GM23338 (cell line): ENCODE data around the gene WFDC10B.

ENCODE experiments used
- CREB1 ChIP-seq: fragments of 250-450 bp; sonication (Bioruptor Pico); IDR thresholded peaks from 2 replicates; pipeline ENCODE4 v1.5.0; 2020; ENCODE audit warnings: low read depth, mild to moderate bottlenecking, moderate library complexity
- CTCF ChIP-seq, 2 experiments: fragments of 200-600 bp in 1 of 2; sonication (generic) in 1 of 2; conservative IDR thresholded peaks; 2 replicates each; pipeline versions ENCODE4 v1.5.1 to v1.6.1; 2016 to 2017; ENCODE audit warnings: antibody characterized with exemption in 2 of 2, low read depth in 2 of 2, mild to moderate bottlenecking in 2 of 2, moderate library complexity in 1 of 2
- JUNB ChIP-seq: IDR thresholded peaks from one replicate; pipeline ENCODE4 v1.6.1; 2016; ENCODE audit warnings: antibody characterized with exemption; ENCODE audit not compliant: unreplicated experiment
- POLR2AphosphoS5 ChIP-seq: IDR thresholded peaks from 2 replicates; pipeline ENCODE4 v1.6.1; 2016; ENCODE audit warnings: antibody characterized with exemption, low read depth

- no peak for TF ChIP-seq CTCF (conservative IDR thresholded peaks at IDR 0.05; ENCODE audit: low read depth in 2 of 2)
- no peak for TF ChIP-seq CREB1 (CRISPR knock-in tag)
- TF ChIP-seq POLR2AphosphoS5: no peak
- no peak for TF ChIP-seq JUNB
Measured at GRCh38 chr20:45636513-45636912, 68.3 kb downstream of the WFDC10B start.
